IPS-18c (cell line): ENCODE measurements around the gene RAB40C.
A peak's percentile ranks its signal among the peaks of the same experiment; 100 is the strongest.

ENCODE experiments used
- H3K4me3 ChIP-seq: 2 replicates; pipeline ENCODE4 v1.7.0; 2013; ENCODE audit warnings: low read depth, mild to moderate bottlenecking, low read length, moderate library complexity; ENCODE audit not compliant: insufficient read depth
- H3K9me3 ChIP-seq: one replicate; pipeline ENCODE4 v1.6.1; 2013; ENCODE audit warnings: mild to moderate bottlenecking, low read length, moderate library complexity; ENCODE audit not compliant: control insufficient read depth, insufficient read depth

The RAB40C gene

DNA sequence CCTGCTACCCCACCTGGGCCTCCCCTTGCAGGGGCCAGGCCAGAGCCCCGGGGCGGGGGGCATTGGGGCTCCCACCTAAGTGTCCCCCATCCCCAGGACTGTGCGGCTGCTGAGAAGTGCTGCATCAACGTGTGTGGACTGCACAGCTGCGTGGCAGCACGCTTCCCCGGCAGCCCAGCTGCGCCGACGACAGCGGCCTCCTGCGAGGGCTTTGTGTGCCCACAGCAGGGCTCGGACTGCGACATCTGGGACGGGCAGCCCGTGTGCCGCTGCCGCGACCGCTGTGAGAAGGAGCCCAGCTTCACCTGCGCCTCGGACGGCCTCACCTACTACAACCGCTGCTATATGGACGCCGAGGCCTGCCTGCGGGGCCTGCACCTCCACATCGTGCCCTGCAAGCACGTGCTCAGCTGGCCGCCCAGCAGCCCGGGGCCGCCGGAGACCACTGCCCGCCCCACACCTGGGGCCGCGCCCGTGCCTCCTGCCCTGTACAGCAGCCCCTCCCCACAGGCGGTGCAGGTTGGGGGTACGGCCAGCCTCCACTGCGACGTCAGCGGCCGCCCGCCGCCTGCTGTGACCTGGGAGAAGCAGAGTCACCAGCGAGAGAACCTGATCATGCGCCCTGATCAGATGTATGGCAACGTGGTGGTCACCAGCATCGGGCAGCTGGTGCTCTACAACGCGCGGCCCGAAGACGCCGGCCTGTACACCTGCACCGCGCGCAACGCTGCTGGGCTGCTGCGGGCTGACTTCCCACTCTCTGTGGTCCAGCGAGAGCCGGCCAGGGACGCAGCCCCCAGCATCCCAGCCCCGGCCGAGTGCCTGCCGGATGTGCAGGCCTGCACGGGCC, 42.8 kb downstream of the RAB40C start:
- Histone ChIP-seq H3K4me3 (no peak overlapping the region), H3K9me3 (no peaks in the 10 kb centered on the region)

DNA sequence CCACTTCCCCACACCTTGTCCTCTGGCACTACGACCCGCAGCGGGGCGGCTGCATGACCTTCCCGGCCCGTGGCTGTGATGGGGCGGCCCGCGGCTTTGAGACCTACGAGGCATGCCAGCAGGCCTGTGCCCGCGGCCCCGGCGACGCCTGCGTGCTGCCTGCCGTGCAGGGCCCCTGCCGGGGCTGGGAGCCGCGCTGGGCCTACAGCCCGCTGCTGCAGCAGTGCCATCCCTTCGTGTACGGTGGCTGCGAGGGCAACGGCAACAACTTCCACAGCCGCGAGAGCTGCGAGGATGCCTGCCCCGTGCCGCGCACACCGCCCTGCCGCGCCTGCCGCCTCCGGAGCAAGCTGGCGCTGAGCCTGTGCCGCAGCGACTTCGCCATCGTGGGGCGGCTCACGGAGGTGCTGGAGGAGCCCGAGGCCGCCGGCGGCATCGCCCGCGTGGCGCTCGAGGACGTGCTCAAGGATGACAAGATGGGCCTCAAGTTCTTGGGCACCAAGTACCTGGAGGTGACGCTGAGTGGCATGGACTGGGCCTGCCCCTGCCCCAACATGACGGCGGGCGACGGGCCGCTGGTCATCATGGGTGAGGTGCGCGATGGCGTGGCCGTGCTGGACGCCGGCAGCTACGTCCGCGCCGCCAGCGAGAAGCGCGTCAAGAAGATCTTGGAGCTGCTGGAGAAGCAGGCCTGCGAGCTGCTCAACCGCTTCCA, 43.6 kb downstream of the RAB40C start:
- Histone ChIP-seq H3K4me3 (no peak overlapping the region), H3K9me3 (no peaks in the 10 kb centered on the region)

DNA sequence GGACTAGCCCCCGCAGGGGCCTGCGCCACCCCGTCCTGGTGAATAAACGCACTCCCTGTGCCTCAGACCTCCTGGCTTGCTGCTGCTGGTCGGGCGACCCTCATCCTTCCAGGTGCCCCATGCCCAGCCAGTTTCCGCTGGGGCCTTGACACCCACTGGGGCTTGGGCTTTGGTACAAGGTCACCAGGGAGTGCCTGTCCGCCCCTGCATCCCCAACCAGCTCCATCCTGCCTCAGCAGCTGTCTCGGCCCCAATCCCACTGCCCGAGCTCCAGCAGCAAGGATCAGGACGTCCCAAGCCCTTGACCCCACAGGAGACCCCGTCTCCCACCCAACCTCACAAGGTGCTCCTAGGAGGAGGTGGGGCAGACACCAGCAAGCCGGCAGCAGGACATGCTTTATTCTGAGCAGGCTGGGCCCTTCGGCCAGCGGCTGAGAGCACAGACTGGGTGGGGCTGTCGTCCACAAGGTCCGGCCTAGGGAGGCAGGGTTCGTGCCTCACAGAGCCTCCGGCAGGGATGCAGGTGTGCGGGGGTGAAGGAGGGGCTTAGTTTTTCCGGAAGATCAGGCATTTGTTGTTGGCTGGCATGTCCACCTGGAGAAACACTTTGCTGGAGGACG, 44.3 kb downstream of the RAB40C start:
- H3K4me3 ChIP-seq = no peak overlapping the region
- no peaks in the 10 kb centered on the region for H3K9me3 ChIP-seq

DNA sequence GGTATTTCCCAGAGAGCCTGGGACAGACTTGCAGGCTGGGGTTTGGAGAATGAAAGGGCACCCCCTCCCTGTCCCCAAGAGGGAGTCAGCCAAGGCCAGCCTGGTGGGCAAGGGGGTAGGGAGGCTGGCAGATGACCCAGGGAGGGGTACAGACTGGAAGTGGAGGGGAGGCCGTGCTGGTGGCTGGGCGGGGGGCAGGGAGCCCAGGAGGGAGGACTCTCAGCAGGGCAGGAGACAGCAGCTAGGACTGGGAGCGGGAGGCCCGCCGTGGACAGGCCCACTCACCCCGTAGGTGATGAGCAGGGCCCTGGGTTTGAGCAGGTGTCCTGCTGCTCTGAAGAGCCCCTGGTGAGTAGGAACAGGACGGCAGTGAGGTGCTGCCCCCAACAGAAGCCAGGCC, 45.1 kb downstream of the RAB40C start:
- H3K9me3 ChIP-seq = no peaks in the 10 kb centered on the region
- no peak overlapping the region for H3K4me3 ChIP-seq

DNA sequence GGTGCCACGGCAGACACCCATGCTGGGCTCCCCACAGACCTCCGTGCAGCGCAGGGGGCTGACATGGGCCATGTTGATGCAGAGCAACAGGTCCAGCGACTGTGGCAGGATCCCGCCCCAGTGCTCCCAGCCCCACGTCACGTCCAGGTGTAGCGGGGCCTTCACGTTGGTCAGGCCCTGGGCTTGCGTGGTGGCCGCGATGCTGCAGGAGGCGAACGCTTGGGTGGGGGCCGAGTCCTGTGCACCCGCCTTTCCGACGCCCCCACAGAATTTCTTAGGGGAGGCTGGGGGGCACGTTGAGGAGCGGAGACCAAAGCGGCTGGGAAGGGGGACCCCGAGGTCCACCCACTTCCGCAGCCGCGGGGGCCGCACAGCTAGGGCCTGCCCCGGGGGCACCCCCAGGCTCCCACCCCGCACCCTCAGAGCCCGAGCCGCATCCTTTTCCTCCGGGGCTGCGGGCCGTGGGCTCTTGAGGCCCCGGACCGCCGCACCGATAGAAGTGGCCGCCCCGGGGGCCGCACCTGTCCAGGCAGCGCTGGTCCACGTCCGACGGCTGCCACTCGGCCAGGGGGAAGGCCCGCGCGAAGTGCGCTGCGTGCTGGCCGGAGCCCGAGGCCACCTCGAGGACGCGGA, 45.8 kb downstream of the RAB40C start:
- no peaks in the 10 kb centered on the region for H3K9me3 ChIP-seq
- H3K4me3 ChIP-seq = peak overlapping the region; percentile 66

DNA sequence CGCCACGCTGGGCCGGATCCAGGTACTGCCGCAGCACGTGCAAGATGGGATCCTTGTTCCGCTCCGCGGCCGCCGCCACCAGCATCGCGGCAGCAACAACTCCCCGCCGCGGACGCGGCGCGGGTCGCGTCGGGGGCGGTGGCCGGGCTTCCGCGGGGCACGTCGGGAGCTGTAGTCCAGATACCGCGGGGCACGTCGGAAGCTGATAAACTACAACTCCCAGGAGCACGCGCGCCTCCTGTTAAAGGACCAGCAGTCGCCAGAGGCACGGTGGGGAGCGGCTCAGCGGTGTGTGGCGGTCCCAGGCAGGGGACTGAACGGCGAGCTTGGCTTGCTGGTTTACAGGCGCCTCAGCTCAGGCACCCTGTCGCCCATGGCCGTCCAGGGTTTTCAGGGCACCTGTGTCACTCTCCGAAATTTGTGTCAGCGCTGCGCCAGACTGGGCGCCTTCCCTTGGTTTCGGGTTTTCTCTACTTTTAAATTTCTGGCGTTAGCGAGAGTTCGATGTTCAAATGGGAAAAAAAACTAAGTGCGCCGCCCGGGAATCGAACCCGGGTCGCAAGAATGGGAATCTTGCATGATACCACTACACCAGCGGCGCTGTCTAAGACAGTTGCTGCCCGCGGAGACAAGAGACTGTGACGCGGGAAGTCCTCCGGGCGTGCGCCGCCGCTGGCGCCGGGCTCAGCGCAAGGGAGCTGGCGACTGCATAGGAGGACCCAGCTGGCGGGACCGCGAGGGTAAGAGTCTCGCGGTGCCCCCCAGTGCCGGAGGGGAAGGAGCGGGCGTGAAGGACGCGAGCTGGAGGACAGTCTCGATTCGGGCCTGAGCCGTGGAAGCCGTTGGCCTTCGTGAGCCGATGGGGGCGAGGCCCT, 46.6 kb downstream of the RAB40C start, which contains the start of gene METTL26:
Gene METTL26 (minus strand): TSS at position 100 of the 875 bp plus-strand sequence. CDS start 15 bp downstream, at position 85.
- peak within 1 kb of the TSS; percentile 66 for H3K4me3 ChIP-seq
- H3K9me3 ChIP-seq = no peaks in the 10 kb centered on the region

DNA sequence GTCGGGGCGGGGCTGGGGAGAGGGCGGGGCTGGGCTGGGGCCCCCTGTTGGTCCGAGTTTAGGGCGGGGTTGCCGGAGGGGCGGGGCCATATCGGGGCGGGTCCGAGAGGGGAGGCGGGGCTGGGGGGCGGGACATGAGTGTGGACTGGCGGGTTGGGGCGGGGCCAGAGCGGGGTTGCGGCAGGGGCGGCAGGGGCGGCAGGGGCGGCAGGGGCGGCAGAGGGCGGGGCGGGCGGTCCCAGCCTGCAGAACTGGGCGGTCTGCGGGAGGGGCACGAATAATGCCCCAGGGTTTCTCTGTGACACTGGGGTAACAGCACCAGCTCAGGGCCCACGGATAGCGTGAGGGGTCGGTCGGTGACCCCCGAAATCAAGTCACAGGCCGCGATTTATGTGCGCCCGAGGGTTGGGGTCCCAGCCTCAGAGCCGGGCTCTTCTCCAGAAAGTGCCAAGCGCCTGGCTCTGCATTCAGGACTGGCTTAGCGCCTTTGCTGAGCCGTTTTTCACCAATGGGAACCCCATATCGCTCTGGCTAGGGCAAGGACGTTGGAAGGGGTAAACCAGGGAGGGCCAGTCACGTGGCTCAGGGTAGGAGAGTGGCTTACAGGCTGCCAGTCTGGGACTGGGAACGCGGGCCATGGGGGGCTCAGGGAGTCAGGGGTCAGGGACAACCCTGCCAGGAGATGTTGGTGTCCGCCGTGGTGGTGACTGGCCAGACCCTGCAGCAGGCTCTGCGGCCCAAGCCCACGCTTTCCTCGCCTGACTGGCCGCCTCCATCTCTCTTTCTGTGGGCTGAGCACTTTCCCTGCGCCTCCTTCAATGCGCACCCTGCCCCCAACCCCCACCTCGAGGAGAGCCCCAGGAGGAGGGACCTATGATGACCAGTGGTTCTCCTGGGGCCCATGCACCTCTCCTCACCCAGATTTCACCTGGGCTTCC, 47.5 kb downstream of the RAB40C start:
- H3K4me3 ChIP-seq = peak overlapping the region; percentile 66
- H3K9me3 ChIP-seq = no peaks in the 10 kb centered on the region

DNA sequence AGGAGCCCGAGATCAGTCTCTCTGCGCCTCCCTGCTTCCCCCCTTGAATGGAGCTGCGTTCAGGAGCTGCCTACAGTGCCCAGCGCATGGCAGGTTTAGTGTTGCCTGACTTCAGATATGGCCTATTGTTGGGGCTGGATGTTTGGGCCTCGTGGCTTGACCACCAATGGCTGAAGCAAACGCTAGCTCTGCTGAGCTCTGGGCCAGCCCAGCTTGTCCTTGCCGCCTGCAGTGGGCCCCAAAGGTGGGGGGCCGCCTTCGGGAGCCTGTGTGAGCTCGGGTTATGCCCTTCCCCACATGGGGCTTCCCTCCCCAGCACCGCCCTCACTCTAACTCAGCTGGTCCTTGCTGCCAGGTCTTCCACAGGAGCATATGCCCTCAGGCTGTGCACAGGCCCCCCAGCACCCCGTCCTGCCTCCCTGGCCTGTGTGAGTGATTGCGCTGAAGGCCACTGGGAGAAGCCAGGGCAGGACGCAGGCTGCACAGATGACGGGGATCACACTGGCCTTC, 48.2 kb downstream of the RAB40C start:
- H3K4me3 ChIP-seq = peak overlapping the region; percentile 31
- H3K9me3 ChIP-seq = no peaks in the 10 kb centered on the region

DNA sequence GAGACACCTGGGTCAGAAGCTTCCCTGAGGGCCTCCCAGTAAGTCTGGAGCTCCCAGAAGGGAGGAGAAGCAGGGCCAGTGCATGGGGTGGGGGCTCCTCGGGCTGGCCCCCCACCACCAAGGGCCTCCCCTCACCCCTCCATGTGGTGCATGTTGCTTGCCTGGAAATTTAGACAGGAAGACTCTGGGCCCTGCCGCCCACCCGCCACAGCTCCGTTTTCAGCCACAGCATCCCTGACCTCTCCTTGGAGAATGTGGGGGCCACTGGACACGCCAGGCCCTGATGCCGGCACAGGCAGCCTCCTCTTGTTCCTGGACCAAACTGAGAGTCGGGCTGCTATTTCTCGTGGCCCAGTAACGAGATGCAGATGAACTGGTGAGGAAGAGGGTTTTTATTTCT, 49.0 kb downstream of the RAB40C start:
- H3K9me3 ChIP-seq = no peaks in the 10 kb centered on the region
- no peak overlapping the region for H3K4me3 ChIP-seq

DNA sequence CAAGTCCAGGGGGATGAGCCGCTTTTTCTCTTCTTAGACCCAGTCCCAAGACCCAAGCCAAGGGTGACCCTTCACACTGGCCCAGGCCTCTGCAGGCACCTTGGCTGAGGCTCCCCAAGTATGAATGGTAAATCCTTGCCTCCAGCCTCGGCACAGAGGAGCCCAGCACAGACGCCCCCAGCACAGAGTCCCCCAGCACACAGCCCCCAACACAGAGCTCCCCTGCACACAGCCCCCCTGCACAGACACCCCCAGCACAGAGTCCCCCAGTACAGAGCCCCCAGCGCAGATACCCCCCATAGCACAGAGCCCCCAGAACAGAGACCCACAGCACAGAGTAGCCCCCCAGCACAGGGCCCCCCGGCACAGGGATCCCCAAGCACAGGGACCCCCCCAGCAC, 50.7 kb downstream of the RAB40C start:
- H3K4me3 ChIP-seq = no peak overlapping the region; the same call in 1 of the 2 replicates

DNA sequence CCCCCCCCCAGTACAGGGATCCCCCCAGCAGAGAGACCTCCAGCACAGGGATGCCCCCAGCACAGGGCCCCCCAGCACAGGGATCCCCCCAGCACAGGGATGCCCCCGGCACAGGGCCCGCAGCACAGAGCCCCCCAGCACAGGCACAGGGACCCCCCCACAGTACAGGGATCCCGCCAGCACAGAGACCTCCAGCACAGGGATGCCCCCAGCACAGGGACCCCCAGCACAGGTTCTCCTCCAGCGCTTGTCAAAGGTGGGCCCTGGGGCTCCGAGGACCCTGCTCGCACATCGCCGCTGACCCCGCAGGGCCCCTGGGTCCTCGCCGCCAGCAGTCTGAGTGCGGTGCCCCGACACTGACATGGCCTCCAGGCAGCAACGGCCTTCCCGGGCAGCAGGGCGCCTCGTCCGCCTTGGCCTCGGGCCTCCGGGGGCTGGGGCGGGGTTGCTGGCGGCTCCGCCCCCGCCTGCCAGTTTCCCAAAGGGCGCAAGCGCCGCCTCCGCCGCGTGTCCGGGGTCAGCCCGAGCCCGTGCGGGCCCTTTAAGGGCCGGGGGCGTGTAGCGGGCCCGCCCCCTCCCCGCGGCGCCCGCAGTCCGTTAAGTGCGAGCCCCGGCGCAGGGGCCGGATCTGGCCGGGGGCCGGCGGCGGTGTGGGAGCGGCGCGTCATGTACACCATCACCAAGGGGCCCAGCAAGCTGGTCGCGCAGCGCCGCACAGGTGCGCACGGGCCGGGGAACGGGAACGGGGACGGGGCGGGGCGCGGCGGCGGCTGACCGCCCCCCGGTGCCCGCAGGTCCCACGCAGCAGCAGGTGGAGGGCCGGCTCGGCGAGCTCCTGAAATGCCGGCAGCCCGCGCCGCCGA, 51.7 kb downstream of the RAB40C start, which contains the start of gene MCRIP2:
Gene MCRIP2 (plus strand): TSS at position 503 of the 863 bp plus-strand sequence. CDS start 164 bp downstream, at position 667.
- peak within 1 kb of the TSS; percentile 72 for H3K4me3 ChIP-seq
- H3K9me3 ChIP-seq = no peaks in the 10 kb centered on the region

More for the DNA sequence above, 50.7 kb downstream of the RAB40C start:
- H3K9me3 ChIP-seq = no peaks in the 10 kb centered on the region

DNA sequence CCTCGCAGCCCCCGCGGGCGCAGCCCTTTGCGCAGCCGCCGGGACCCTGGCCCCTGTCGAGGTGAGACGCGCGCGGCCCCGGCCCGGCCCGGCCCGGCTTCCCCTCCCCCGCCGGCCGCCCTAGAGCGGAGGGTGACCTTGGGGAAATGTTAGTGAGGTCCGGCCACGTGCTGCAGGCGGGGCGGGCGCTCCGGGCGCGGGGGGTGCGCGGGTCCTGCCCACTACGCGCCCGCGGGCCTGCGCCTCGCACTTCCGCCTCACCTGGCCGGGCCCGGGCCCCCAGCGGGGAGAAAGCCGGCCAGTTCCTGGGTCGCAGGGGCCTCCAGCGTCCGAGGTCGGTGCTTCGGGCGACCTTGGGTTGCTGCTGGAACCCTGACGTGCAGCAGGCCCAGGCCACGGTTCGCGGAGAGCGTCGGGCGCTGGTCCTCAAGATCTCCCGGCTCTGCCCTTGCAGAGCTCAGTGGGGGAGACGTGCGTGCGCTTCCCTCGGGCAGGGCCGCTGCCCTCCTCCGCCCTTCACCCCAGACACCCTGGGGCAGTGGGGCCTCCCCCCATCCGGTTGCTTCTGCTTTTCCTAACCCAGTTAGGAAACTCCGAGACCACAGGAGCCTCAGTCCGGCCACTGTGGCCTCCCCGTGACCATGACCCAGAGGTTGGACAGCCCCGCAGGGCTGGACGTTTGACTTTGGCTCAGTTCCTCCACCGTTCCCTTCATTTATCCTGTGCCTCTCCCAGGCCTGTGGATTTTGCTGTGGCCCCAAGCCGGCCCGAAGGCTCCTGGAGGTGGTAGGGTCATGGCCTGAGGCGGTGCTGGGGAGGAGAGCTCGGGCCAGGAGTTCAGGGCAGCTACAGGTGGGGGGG, 52.6 kb downstream of the RAB40C start:
- Histone ChIP-seq H3K4me3 (peak overlapping the region; percentile 72), H3K9me3 (no peaks in the 10 kb centered on the region)

DNA sequence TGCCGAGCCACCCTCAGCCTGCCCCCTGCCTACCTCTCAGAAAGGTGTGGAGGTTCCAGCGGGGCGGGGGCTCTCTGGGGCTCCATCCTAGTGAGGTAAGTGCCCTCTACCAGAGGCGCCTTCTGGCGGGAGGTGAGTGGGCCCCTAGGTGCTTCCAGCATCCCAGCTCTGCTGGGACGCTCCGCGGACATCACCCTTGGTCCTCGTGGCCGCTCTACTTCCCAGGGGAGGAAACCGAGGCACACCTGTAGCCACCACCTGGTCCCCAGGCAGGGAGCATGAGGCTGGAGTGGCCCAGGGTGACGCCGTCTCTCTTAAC, 53.1 kb downstream of the RAB40C start:
- H3K4me3 ChIP-seq = peak overlapping the region; percentile 72

DNA sequence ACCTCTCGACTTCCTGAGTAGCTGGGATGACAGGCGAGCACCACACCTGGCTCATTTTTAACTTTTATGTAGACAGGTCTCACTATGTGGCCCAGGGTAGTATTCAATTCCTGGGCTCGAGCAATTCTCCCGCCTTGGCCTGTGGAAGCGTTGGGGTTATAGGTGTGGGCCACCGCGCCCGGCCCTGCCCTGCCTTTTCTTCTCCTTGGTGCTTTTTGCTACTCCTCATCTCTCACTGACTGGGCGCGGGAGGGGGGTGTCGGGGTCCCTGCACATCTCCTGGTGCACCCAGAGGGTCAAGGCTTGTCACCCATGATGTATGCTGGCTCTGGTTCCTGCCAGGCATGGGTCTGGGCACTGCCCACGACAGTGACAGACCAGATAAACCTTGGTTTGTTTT, 54.7 kb downstream of the RAB40C start:
- Histone ChIP-seq H3K9me3 (no peaks in the 10 kb centered on the region), H3K4me3 (no peak overlapping the region)

More for the DNA sequence above, 53.1 kb downstream of the RAB40C start:
- no peaks in the 10 kb centered on the region for H3K9me3 ChIP-seq
